Stimulated activated CD8-positive, alpha-beta memory T cell treated with anti-CD3 and anti-CD28 coated beads, Interleukin-12 subunit alpha, Interleukin-12 subunit beta, amount 100 ng/mL, for 4 hours (primary cell): Measurements from ENCODE around the gene NXPE4.

Source experiments
- DNase-seq: peaks from one replicate; pipeline ENCODE4 v3.0.0-alpha.2; 2020; ENCODE audit warnings: low read depth

The NXPE4 gene

DNA sequence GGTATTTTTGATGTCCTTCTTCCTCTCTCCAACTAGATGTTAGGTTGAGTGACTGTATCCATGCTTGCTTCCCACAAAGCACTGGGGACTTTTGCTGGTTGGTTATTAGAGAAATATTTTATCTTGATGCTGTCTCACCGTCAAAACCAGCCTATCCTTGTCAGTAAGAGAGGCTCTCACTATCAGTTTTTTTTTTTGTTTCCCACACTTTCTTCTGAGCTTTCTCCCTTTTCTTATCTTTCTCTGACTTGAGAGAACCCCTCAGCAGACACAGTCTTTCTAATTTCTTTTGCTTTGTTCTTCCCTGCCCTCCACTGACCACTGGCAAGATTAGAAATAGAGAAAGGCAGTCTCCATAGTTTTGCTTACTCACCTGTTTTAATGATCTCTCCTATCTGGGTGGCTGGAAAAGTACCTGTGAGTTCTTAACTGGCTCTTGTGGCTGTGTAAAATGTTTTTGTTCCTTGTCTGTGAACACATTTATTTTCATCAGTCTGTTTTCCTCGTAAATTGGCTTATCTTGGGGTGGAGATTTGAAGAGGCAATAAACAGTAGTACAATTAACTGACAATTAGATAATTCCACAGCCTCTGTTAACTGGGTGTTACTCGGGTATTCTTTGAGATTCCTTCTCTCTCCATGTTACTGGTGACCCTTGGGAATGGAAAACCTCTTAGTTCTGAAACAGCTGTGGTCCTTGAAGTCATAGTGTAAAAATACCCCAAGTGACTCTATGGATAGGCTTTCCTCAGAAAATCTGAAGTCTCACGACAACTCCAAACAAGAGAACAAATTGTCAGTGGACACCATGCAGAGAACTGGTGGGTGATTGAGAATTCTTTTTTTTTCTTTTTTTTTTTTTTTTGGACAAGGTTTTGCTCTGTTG, 35.9 kb downstream of the NXPE4 start, which contains the start of gene NXPE1:
TSS of gene NXPE1 (minus strand) at position 457 of the 886 bp plus-strand sequence. CDS start 8,680 bp downstream, outside the sequence.
- DNase-seq, result no peak

DNA sequence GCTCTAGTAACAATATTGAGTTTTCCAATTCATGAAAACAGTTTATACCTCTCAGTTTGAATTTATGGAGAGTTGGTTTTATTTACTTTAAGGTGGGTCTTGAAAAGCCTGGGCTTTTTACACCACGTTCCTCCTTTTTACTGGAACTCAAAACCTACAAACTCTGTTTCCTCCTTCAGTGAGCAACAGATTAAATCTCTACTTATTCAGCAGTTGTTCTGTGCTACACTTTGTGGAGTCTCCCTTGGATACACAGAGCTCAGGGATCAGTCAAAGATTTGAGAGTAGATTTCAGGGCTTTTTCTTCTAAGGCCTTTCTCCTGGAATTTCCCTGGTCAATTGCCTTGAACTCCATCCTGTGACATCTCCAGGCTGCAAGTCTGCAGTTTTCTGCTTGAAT, 39.5 kb downstream of the NXPE4 start:
- no peak for DNase-seq

GRCh38 chr11:114553642-114554041, 41.9 kb downstream of the NXPE4 start:
- no peak for DNase-seq

GRCh38 chr11:114551060-114551459, 44.5 kb downstream of the NXPE4 start:
- no peak for DNase-seq

GRCh38 chr11:114525682-114526081, 69.9 kb downstream of the NXPE4 start:
- DNase-seq, result no peak

GRCh38 chr11:114524122-114524521, 71.5 kb downstream of the NXPE4 start:
- DNase-seq, result no peak

GRCh38 chr11:114522818-114523217, 72.8 kb downstream of the NXPE4 start:
- DNase-seq, result no peak
